Measurements from ENCODE around the gene GYS1. TPM values are rescaled to one million over a fixed set of nuclear protein-coding genes. Genes with fewer than 3 reads are reported as not detected.

GYS1 gene
- total and polyA plus RNA-seq, 2 of the 8 experiments (the other 6 are each of a cell fraction or from before 2014, with no cell fraction given): 30.0 to 38.7 TPM

DNA sequence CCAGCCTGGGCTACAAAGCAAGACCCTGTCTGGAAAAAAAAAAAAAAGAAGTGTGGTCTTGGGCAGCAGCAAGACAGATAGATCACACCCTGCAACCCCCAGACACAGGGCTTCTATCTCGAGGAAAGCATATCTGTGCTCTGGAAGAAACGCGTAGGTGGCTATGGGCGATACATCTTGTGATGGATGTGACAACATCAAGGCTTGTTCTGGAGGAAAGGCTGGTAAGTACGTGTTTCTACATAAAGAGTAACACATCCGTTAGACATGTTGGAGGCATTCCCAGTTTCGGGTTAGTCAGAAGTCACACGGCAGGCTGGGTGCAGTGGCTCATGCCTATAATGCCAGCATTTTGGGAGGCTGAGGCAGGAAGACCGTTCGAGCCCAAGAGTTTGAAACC lies 66.2 kb downstream of the GYS1 start:
- no peaks in the 10 kb centered on the region for H3K4me1 ChIP-seq (replicated peaks in 1 of 4; ENCODE audit: control insufficient read depth in 3 of 4, insufficient read depth in 4 of 4, low read length in 3 of 4)
- no peak overlapping the region for H3K27ac ChIP-seq (ENCODE audit: low read depth, low read length)
- H2BK12ac ChIP-seq (ENCODE audit: low read depth, low read length): no peak overlapping the region
- no peak overlapping the region for H2BK5ac ChIP-seq (ENCODE audit: low read depth, low read length)
- no peak overlapping the region for H4K8ac ChIP-seq (ENCODE audit: extremely low read depth, insufficient read depth, low read length)
- H3K27me3 ChIP-seq (replicated peaks in 1 of 4; ENCODE audit: control insufficient read depth in 3 of 4, extremely low read depth in 1 of 4, insufficient read depth in 3 of 4, low read length in 3 of 4): no peaks in the 10 kb centered on the region
- H3K4ac ChIP-seq (replicated peaks; ENCODE audit: insufficient read length, low read depth, low read length): no peak overlapping the region
- no peaks in the 10 kb centered on the region for H3K79me2 ChIP-seq (ENCODE audit: control insufficient read depth in 1 of 2, insufficient read depth in 2 of 2, low read length in 2 of 2)
- no peak overlapping the region for H2BK120ac ChIP-seq (replicated peaks; ENCODE audit: low read depth, low read length)
- H3K23ac ChIP-seq (ENCODE audit: insufficient read length): no peak overlapping the region
- no peak overlapping the region for H2AFZ ChIP-seq (ENCODE audit: low read length)
- DNase-seq (ENCODE audit: low read depth in 1 of 2, low spot score in 2 of 2): no peak
- H4K5ac ChIP-seq (ENCODE audit: insufficient read length, low read depth, low read length): no peak overlapping the region
- peaks cover 0 to 10% (median 4%) of the 10 kb centered on the region in 4 experiments; a peak in 4 of 8 replicates for H3K36me3 ChIP-seq (ENCODE audit: control insufficient read depth in 2 of 4, insufficient read depth in 4 of 4, low read length in 3 of 4)
- H3K79me1 ChIP-seq (ENCODE audit: low read depth, low read length): no peaks in the 10 kb centered on the region
- H3K23me2 ChIP-seq (ENCODE audit: low read depth, low read length): no peaks in the 10 kb centered on the region; the same call in 1 of the 2 replicates
- H2AK5ac ChIP-seq (ENCODE audit: low read depth, low read length): peak overlapping the region; percentile 86; the same call in 1 of the 2 replicates
- no peaks in the 10 kb centered on the region for H4K20me1 ChIP-seq (replicated peaks in 1 of 2; ENCODE audit: control insufficient read depth in 1 of 2, insufficient read depth in 2 of 2, low read length in 2 of 2)
- H2BK20ac ChIP-seq (ENCODE audit: low read length): no peak overlapping the region
- no peak overlapping the region for H3K4me2 ChIP-seq (ENCODE audit: insufficient read depth in 1 of 2, low read depth in 2 of 2, low read length in 2 of 2)
- 90% methylated on average over 10 of the region's 10 CpGs; no CpG with 5 or more reads in 1 of the 2 experiments for WGBS, 2 experiments (ENCODE audit: extremely low coverage in 1 of 2, insufficient coverage in 1 of 2, insufficient read length in 1 of 2, insufficient replicate concordance in 2 of 2, low coverage in 1 of 2, low lambda C conversion rate in 2 of 2, missing lambda C conversion rate in 1 of 2)
- H2BK15ac ChIP-seq (ENCODE audit: low read length): no peak overlapping the region
- no peak overlapping the region for H3K18ac ChIP-seq (ENCODE audit: extremely low read depth, low read length)
- TF ChIP-seq RBBP5 (IDR thresholded peaks at IDR 0.05; ENCODE audit: borderline replicate concordance, low read depth, low read length): no peak
- no peak for TF ChIP-seq SP4 (IDR thresholded peaks at IDR 0.05; ENCODE audit: low read length)
- TF ChIP-seq SAP30 (IDR thresholded peaks at IDR 0.05; ENCODE audit: insufficient read depth, insufficient replicate concordance, low read length): no peak
- TF ChIP-seq USF2 (IDR thresholded peaks at IDR 0.05; ENCODE audit: low read length): no peak
- TF ChIP-seq SIRT6 (IDR thresholded peaks at IDR 0.05; ENCODE audit: low read length): no peak
- TF ChIP-seq RXRA (IDR thresholded peaks at IDR 0.05; ENCODE audit: insufficient read depth, low read depth, low read length): no peak
- no peak for TF ChIP-seq ASH2L (IDR thresholded peaks at IDR 0.05; ENCODE audit: low read length)
- no peak for TF ChIP-seq PHF8 (conservative IDR thresholded peaks at IDR 0.05; ENCODE audit: low read depth, low read length)
- TF ChIP-seq BCL11A (IDR thresholded peaks at IDR 0.05; ENCODE audit: low read depth in 2 of 2, low read length in 2 of 2): no peak
- TF ChIP-seq CREB1 (IDR thresholded peaks at IDR 0.05): no peak
- TF ChIP-seq JUN (IDR thresholded peaks at IDR 0.05; ENCODE audit: low read depth, low read length): no peak
- ChIA-PET CTCF (ENCODE audit: partially characterized antibody) (interaction anchor here (1.0 to 2.2 kb wide), 3 partner anchors 44 to 67 kb away, joined by 3 to 6 read pairs (median 3); partner anchors contain the start of genes GYS1 and RUVBL2), POLR2A (ENCODE audit: partially characterized antibody) (interaction anchor here (0.7 to 6.7 kb wide), 5 partner anchors 14 to 67 kb away, joined by 3 to 29 read pairs (median 3); partner anchors contain the start of genes FTL and RUVBL2)
- H3K9ac ChIP-seq (replicated peaks in 1 of 4; ENCODE audit: extremely low read depth in 1 of 4, low read depth in 3 of 4, low read length in 3 of 4): no peak overlapping the region
- no peak for FAIRE-seq
- no peak overlapping the region for H3K56ac ChIP-seq (replicated peaks; ENCODE audit: insufficient read length, low read depth, low read length)
- no peak overlapping the region for H4K91ac ChIP-seq (replicated peaks; ENCODE audit: insufficient read length, low read length)
- H3K14ac ChIP-seq (ENCODE audit: insufficient read length): no peak overlapping the region
- H3K9me3 ChIP-seq (ENCODE audit: insufficient read depth in 2 of 2, low read depth in 1 of 2, low read length in 1 of 2): no peaks in the 10 kb centered on the region
- H3K4me3 ChIP-seq (ENCODE audit: extremely low read depth in 1 of 4, insufficient read depth in 2 of 4, low read depth in 3 of 4, low read length in 4 of 4): no peak overlapping the region

Data from H1 (cell line).